ENCODE data around the gene PIK3C3.

Gene PIK3C3

GRCh38 chr18:42100248-42100647 is 145.2 kb downstream of the PIK3C3 start:
- H3K4ac ChIP-seq (ENCODE audit: low read length), result no peak overlapping the region
- no peak overlapping the region for H3K4me2 ChIP-seq (ENCODE audit: insufficient read depth, low read length, poor library complexity, severe bottlenecking)
- no peak for DNase-seq (ENCODE audit: low spot score)
- H2BK15ac ChIP-seq (ENCODE audit: low read length), result no peak overlapping the region
- no peak overlapping the region for H3K14ac ChIP-seq (ENCODE audit: low read length)
- no peak overlapping the region for H4K91ac ChIP-seq (ENCODE audit: low read depth, low read length, poor library complexity)
- no peak overlapping the region for H4K8ac ChIP-seq (ENCODE audit: low read depth, low read length)
- H2AK5ac ChIP-seq (ENCODE audit: low read depth, low read length), result no peak overlapping the region
- H3K9ac ChIP-seq (ENCODE audit: low read depth, low read length, poor library complexity), result no peak overlapping the region
- no peak overlapping the region for H3K23ac ChIP-seq (ENCODE audit: low read depth, low read length, poor library complexity)
- WGBS, 2 donors (ENCODE audit: extremely low coverage in 2 of 2, insufficient read length in 2 of 2, insufficient replicate concordance in 1 of 2), result no CpG with 5 or more reads among the region's 1 CpG
- H3K36me3 ChIP-seq (replicated peaks in 1 of 2; ENCODE audit: control insufficient read depth in 2 of 2, insufficient read depth in 2 of 2, low read length in 2 of 2), result no peaks in the 10 kb centered on the region
- no peak overlapping the region for H3K4me3 ChIP-seq (ENCODE audit: low read length in 2 of 2)
- H3K27ac ChIP-seq (replicated peaks; ENCODE audit: low read length), result no peak overlapping the region
- H3K18ac ChIP-seq (ENCODE audit: low read length), result no peak overlapping the region
- H2BK5ac ChIP-seq (ENCODE audit: low read length), result no peak overlapping the region
- peaks cover 0 to 3% of the 10 kb centered on the region in 2 donors for H3K4me1 ChIP-seq (ENCODE audit: control insufficient read depth in 2 of 2, insufficient read depth in 1 of 2, low read depth in 1 of 2, low read length in 2 of 2)
- H2AFZ ChIP-seq (ENCODE audit: low read length), result no peak overlapping the region
- no peak overlapping the region for H2BK120ac ChIP-seq (ENCODE audit: low read depth, low read length)
- H3K27me3 ChIP-seq (ENCODE audit: control insufficient read depth in 3 of 3, insufficient read depth in 3 of 3, low read depth in 1 of 3, low read length in 3 of 3), result no peaks in the 10 kb centered on the region
- H3K79me1 ChIP-seq (ENCODE audit: low read depth, low read length), result no peaks in the 10 kb centered on the region
- no peak overlapping the region for H2BK12ac ChIP-seq (ENCODE audit: low read length)
- peaks cover 0 to 2% of the 10 kb centered on the region in 2 donors for H3K9me3 ChIP-seq (replicated peaks in 1 of 2; ENCODE audit: control insufficient read depth in 2 of 2, insufficient read depth in 1 of 2, low read depth in 1 of 2, low read length in 2 of 2)

GRCh38 chr18:42100911-42101310 is 145.9 kb downstream of the PIK3C3 start:
- Histone ChIP-seq H3K27me3 (ENCODE audit: control insufficient read depth in 3 of 3, insufficient read depth in 3 of 3, low read depth in 1 of 3, low read length in 3 of 3) (no peaks in the 10 kb centered on the region), H2BK12ac (ENCODE audit: low read length) (no peak overlapping the region), H3K9me3 (replicated peaks in 1 of 2; ENCODE audit: control insufficient read depth in 2 of 2, insufficient read depth in 1 of 2, low read depth in 1 of 2, low read length in 2 of 2) (peaks cover 0 to 2% of the 10 kb centered on the region in 2 donors), H2BK15ac (ENCODE audit: low read length) (no peak overlapping the region), H3K4me2 (ENCODE audit: insufficient read depth, low read length, poor library complexity, severe bottlenecking) (no peak overlapping the region), H4K8ac (ENCODE audit: low read depth, low read length) (no peak overlapping the region), H3K4me1 (ENCODE audit: control insufficient read depth in 2 of 2, insufficient read depth in 1 of 2, low read depth in 1 of 2, low read length in 2 of 2) (peaks cover 5 to 10% of the 10 kb centered on the region in 2 donors), H3K9ac (ENCODE audit: low read depth, low read length, poor library complexity) (no peak overlapping the region), H3K79me1 (ENCODE audit: low read depth, low read length) (no peaks in the 10 kb centered on the region), H3K18ac (ENCODE audit: low read length) (no peak overlapping the region), H2AFZ (ENCODE audit: low read length) (no peak overlapping the region), H4K91ac (ENCODE audit: low read depth, low read length, poor library complexity) (no peak overlapping the region), H2BK120ac (ENCODE audit: low read depth, low read length) (no peak overlapping the region), H3K14ac (ENCODE audit: low read length) (no peak overlapping the region), H3K4me3 (ENCODE audit: low read length in 2 of 2) (no peak overlapping the region), H3K23ac (ENCODE audit: low read depth, low read length, poor library complexity) (no peak overlapping the region), H3K4ac (ENCODE audit: low read length) (no peak overlapping the region), H3K27ac (replicated peaks; ENCODE audit: low read length) (no peak overlapping the region), H3K36me3 (replicated peaks in 1 of 2; ENCODE audit: control insufficient read depth in 2 of 2, insufficient read depth in 2 of 2, low read length in 2 of 2) (no peaks in the 10 kb centered on the region), H2BK5ac (ENCODE audit: low read length) (no peak overlapping the region), H2AK5ac (ENCODE audit: low read depth, low read length) (no peak overlapping the region)
- no peak for DNase-seq (ENCODE audit: low spot score)
- no CpG with 5 or more reads among the region's 2 CpGs for WGBS, 2 donors (ENCODE audit: extremely low coverage in 2 of 2, insufficient read length in 2 of 2, insufficient replicate concordance in 1 of 2)

- H3K4ac ChIP-seq (ENCODE audit: low read length), result no peak overlapping the region
- no peak overlapping the region for H2BK120ac ChIP-seq (ENCODE audit: low read depth, low read length)
- H4K8ac ChIP-seq (ENCODE audit: low read depth, low read length), result no peak overlapping the region
- no peak overlapping the region for H2AK5ac ChIP-seq (ENCODE audit: low read depth, low read length)
- no peak overlapping the region for H2BK15ac ChIP-seq (ENCODE audit: low read length)
- H3K27me3 ChIP-seq (ENCODE audit: control insufficient read depth in 3 of 3, insufficient read depth in 3 of 3, low read depth in 1 of 3, low read length in 3 of 3), result no peaks in the 10 kb centered on the region
- no peak overlapping the region for H2AFZ ChIP-seq (ENCODE audit: low read length)
- H3K36me3 ChIP-seq (replicated peaks in 1 of 2; ENCODE audit: control insufficient read depth in 2 of 2, insufficient read depth in 2 of 2, low read length in 2 of 2), result no peaks in the 10 kb centered on the region
- H3K9me3 ChIP-seq (replicated peaks in 1 of 2; ENCODE audit: control insufficient read depth in 2 of 2, insufficient read depth in 1 of 2, low read depth in 1 of 2, low read length in 2 of 2), result peaks cover 0 to 2% of the 10 kb centered on the region in 2 donors
- no peak overlapping the region for H3K4me3 ChIP-seq (ENCODE audit: low read length in 2 of 2)
- H3K14ac ChIP-seq (ENCODE audit: low read length), result no peak overlapping the region
- H3K9ac ChIP-seq (ENCODE audit: low read depth, low read length, poor library complexity), result no peak overlapping the region
- no peak overlapping the region for H2BK5ac ChIP-seq (ENCODE audit: low read length)
- no peak overlapping the region for H3K18ac ChIP-seq (ENCODE audit: low read length)
- no peaks in the 10 kb centered on the region for H3K79me1 ChIP-seq (ENCODE audit: low read depth, low read length)
- H3K23ac ChIP-seq (ENCODE audit: low read depth, low read length, poor library complexity), result no peak overlapping the region
- no peak for DNase-seq (ENCODE audit: low spot score)
- H4K91ac ChIP-seq (ENCODE audit: low read depth, low read length, poor library complexity), result no peak overlapping the region
- no peak overlapping the region for H3K4me2 ChIP-seq (ENCODE audit: insufficient read depth, low read length, poor library complexity, severe bottlenecking)
- peaks cover 21 to 34% of the 10 kb centered on the region in 2 donors for H3K4me1 ChIP-seq (ENCODE audit: control insufficient read depth in 2 of 2, insufficient read depth in 1 of 2, low read depth in 1 of 2, low read length in 2 of 2)
- no peak overlapping the region for H3K27ac ChIP-seq (replicated peaks; ENCODE audit: low read length)
- WGBS, 2 donors (ENCODE audit: extremely low coverage in 2 of 2, insufficient read length in 2 of 2, insufficient replicate concordance in 1 of 2), result no CpG with 5 or more reads among the region's 2 CpGs
- H2BK12ac ChIP-seq (ENCODE audit: low read length), result no peak overlapping the region
These were observed 150.4 kb downstream of the PIK3C3 start for GRCh38 chr18:42105394-42105793.

- H3K79me1 ChIP-seq (ENCODE audit: low read depth, low read length), result no peaks in the 10 kb centered on the region
- no peak overlapping the region for H3K9ac ChIP-seq (ENCODE audit: low read depth, low read length, poor library complexity)
- H2BK120ac ChIP-seq (ENCODE audit: low read depth, low read length), result no peak overlapping the region
- H3K23ac ChIP-seq (ENCODE audit: low read depth, low read length, poor library complexity), result no peak overlapping the region
- DNase-seq (ENCODE audit: low spot score), result no peak
- no peaks in the 10 kb centered on the region for H3K36me3 ChIP-seq (replicated peaks in 1 of 2; ENCODE audit: control insufficient read depth in 2 of 2, insufficient read depth in 2 of 2, low read length in 2 of 2)
- no peak overlapping the region for H2BK12ac ChIP-seq (ENCODE audit: low read length)
- H3K18ac ChIP-seq (ENCODE audit: low read length), result no peak overlapping the region
- no peak overlapping the region for H3K14ac ChIP-seq (ENCODE audit: low read length)
- H3K27ac ChIP-seq (replicated peaks; ENCODE audit: low read length), result no peak overlapping the region
- H3K27me3 ChIP-seq (ENCODE audit: control insufficient read depth in 3 of 3, insufficient read depth in 3 of 3, low read depth in 1 of 3, low read length in 3 of 3), result no peaks in the 10 kb centered on the region
- H3K4me1 ChIP-seq (ENCODE audit: control insufficient read depth in 2 of 2, insufficient read depth in 1 of 2, low read depth in 1 of 2, low read length in 2 of 2), result peaks cover 21 to 34% of the 10 kb centered on the region in 2 donors
- H2BK15ac ChIP-seq (ENCODE audit: low read length), result no peak overlapping the region
- H4K91ac ChIP-seq (ENCODE audit: low read depth, low read length, poor library complexity), result no peak overlapping the region
- no peak overlapping the region for H3K4me3 ChIP-seq (ENCODE audit: low read length in 2 of 2)
- H3K4ac ChIP-seq (ENCODE audit: low read length), result no peak overlapping the region
- H3K4me2 ChIP-seq (ENCODE audit: insufficient read depth, low read length, poor library complexity, severe bottlenecking), result no peak overlapping the region
- H2BK5ac ChIP-seq (ENCODE audit: low read length), result no peak overlapping the region
- no peak overlapping the region for H4K8ac ChIP-seq (ENCODE audit: low read depth, low read length)
- H2AFZ ChIP-seq (ENCODE audit: low read length), result no peak overlapping the region
- H3K9me3 ChIP-seq (replicated peaks in 1 of 2; ENCODE audit: control insufficient read depth in 2 of 2, insufficient read depth in 1 of 2, low read depth in 1 of 2, low read length in 2 of 2), result peaks cover 0 to 2% of the 10 kb centered on the region in 2 donors
- no CpG with 5 or more reads among the region's 2 CpGs for WGBS, 2 donors (ENCODE audit: extremely low coverage in 2 of 2, insufficient read length in 2 of 2, insufficient replicate concordance in 1 of 2)
- H2AK5ac ChIP-seq (ENCODE audit: low read depth, low read length), result no peak overlapping the region
These were observed 151.8 kb downstream of the PIK3C3 start for GRCh38 chr18:42106784-42107183.

Measured in neuronal stem cell (in vitro differentiated cells).